GM18517 (cell line): ENCODE results near the gene LBHD1.
"Not testable (repeated sequence)": the region's sequence is repeated elsewhere in the genome, so short reads cannot be mapped to it uniquely, and the experiment has no call there.

Experiments
- ATAC-seq: cut with Tn5 transposase; IDR thresholded peaks from one replicate; pipeline ENCODE4 v1.9.1; 2021; ENCODE audit warnings: mild to moderate bottlenecking, moderate library complexity; ENCODE audit not compliant: unreplicated experiment

LBHD1 gene

GRCh38 chr11:62665075-62665598, 6.9 kb downstream of the LBHD1 start, which contains the start of the genes C11orf98 and CSKMT:
TSS of gene C11orf98 (minus strand) at chr11:62665210. CDS start at chr11:62665169, 41 bp downstream.
TSS of gene CSKMT (plus strand) at chr11:62665312. CDS start at chr11:62665880, 568 bp downstream.
- peak; percentile 75 for ATAC-seq

- ATAC-seq, result peak; percentile 10
These were observed 7.5 kb downstream of the LBHD1 start for GRCh38 chr11:62664405-62665074.

GRCh38 chr11:62656796-62657429, 15.2 kb downstream of the LBHD1 start:
- ATAC-seq, result no peak

DNA sequence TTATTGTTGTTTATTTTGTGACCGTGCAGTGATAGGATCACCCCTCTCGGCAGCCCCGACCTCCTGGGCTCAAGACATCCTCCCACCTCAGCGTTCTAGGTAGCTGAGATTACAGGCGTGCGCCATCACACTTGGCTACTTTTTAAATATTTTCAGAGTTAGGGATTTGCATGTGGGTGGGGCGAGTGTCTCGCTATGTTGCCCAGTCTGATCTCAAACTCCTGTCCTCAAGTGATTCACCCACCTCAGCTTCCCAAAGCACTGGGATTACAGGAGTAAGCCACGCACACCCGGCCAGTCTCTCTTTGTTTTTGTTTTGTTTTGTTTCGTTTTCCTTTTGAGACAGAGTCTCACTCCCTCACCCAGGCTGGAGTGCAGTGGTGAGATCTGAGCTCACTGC, 17.8 kb downstream of the LBHD1 start:
- no peak for ATAC-seq

DNA sequence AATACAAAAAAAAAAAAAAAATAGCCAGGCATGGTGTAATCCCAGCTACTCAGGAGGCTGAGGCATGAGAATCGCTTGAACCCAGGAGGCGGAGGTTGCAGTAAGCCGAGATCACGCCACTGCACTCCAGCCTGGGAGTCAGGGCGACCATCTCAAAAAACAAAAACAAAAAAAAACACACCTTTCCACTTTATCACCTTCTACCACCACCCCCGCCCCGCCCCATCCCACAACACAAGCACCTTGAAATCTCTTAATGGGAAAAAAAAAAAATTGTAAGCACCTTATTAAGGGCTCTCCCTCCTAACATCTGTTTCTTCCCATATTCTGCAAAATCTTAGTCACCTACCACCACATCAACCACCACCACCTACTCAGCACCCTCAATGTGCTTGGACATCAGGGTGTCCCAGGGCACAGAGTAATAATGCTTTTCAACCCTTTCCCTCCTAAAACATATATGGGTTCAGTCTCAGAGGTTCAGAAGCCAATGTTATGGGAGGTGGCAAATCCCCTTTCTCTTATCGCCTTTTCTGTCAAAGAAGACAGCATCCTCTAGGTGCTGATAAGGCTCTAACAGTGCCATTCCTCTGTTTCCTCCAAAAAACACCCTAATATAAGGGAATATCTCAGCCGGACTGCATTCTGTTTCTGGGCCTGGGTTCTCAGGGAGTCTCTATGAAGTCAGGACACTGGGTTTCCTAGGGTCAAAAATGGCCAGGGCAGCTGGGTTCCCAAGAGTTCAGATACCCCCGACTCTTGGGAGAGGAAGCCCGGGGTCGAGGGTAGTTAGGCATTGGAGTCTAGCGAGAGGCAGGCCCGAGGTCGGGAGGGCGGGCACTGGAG, 19.7 kb downstream of the LBHD1 start:
- ATAC-seq, result no peak

- ATAC-seq, result not testable (repeated sequence)
These were observed 21.8 kb downstream of the LBHD1 start for GRCh38 chr11:62650283-62650682.

- ATAC-seq, result no peak
These were observed 22.6 kb downstream of the LBHD1 start for GRCh38 chr11:62649486-62649885.

- ATAC-seq, result no peak
These were observed 23.1 kb downstream of the LBHD1 start for GRCh38 chr11:62648967-62649364.

DNA sequence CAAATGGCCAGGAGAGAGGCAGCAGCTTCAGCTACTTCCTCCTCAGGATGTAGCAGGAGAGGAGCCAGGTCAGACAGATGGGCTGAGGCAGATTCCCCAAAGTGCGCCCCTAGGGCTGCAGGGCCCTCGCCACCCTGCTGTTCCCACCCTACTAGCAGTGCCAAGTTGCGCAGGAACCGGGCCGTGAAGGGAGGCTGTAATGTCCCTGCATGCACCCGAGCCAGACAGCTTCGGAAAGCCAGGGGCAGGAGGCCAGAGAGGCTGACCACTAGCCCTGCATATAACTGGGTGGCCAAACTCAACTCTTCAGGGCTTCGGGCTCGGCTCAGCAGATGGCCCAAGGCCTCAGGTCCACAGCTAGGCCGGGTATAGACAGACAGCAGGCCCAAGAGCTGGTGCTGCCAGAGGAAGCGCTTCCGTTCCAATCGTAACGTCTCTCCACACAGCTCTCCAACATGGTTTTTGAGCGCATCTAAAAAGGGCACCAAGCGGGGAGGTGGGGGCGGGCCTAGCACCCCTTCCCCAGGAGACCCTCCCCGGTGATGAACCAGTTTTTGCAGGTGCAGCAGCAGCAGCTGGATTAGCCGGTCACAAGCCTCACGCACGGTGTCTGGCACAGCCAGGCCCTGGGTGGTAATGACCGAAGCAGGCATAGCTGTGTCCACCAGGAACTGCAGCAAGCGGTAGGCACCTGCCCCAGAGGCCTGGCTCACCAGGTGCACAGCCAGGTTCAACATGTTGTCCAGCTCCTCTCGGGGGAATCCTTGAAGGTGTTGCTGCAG, 23.7 kb downstream of the LBHD1 start:
- no peak for ATAC-seq

DNA sequence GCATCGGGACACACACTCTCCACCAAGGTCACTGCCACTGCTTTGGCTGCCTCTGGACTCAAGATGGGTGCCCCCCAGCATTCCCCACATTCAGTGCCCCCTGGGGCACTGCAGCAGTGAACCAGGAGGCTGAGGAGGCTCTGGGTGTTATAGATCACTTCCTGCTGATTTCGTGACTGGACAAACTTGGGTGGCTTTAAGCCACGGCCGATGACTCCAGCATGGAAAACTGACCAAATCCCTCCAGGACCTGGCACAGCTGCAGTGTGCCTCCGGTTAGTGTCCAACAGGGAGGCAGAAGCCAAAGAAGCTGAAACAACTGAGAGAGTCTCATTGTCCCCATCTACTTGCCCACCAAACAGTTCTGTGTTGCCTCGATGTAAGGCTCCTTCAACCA, 24.5 kb downstream of the LBHD1 start:
- no peak for ATAC-seq

DNA sequence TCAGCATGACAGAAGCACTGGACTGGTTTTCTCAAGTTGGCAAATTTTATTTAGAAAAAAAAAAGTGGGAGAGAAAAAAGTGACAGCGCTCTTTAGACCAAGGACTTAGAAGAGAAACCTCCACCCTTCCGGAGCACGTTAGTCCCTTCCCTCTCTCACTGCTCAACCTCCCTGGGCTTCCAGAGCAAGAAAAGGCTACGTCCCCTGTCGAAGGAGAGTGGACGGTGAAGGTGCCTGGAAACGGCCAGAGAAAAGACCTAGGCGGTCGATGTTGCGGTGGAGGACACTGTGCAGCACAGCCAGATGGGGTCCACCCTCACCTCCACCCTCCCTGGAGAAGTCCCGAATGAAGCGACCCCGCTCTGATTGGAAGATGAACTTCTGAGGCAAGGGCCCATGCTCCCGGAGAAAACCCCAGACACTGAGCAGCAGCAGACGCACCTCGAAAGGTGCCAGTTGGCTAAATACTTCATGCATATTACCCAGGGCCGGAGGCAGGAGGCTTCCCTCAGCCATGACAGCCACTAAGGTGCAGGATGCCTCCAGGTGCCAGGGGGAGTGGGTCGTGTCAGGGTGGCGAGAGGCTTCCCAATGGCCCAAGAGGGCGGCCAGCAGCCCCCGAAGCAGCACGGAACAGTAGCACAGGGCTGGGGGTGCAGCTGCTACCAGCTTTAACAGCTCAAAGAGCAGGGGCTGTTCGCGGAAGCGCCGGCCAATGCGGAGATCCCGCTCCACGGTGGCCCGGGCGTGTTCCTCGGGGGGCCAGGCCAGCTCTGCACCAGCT, 25.1 kb downstream of the LBHD1 start:
- ATAC-seq, result peak; percentile 9

DNA sequence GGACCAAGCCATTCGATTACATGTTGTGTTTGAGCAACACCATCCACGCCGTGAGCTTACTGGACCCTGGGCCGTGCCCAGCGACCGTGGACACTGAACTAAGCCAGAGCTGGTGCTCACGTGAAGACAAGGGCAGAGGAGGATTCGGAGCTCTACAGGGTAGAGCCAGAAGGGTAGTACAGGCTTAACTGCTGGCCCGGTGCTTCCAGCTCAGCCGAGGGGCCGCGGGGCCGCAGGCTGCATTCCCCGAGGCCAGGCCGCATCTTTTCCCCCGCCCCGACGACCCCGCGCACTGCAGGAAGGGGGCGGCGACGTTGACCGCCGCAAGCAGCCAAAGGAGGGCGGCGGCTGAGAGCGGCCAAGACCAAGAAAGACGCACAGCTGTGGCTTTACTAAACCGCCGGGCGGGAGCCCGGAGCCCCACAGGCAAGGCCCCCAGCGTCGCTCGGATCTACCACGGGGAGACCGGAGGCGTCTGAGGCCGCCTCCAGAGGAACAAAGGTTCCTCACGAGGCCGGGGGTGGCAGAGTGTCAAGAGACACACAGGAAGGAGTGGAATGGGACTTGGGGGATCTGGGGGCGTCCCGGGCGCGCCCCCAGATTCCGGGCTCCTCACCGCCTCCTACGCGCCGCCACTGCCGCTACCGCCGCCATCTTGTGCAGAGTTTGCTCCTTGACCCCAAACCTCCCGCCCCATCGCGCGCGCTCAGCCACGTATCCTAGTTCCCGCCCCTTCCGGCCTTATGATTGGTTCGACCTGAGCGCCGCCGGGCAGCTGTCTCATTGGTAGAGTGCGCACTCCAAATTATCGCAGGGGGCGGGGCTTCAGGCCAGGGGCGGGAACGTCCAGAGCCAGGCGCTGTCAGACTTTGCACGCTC, 25.9 kb downstream of the LBHD1 start, which contains the start of gene GANAB:
Gene GANAB, minus strand, starts transcription at position 668 of the 879 bp plus-strand sequence. Its CDS starts 14 bp downstream, at position 654.
- ATAC-seq, result peak; percentile 85

GRCh38 chr11:62645671-62645945, 26.5 kb downstream of the LBHD1 start:
- ATAC-seq, result no peak

DNA sequence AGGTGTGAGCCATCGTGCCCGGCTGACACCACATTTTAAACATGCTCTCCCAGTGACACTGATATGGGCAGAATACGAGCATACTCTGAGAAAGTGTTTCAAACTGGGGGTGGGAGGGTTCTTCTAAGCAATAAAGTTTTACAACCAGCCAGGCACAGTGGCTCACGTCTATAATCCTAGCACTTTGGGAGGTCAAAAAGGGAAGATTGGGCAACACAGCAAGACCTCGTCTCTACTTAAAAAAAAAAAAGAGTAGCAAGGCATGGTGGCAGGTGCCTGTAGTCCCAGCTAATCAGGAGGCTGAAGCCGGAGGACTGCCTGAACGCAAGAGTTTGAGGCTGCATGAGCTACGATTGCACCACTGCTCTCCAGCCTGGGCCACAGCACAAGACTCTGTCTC, 27.8 kb downstream of the LBHD1 start:
- ATAC-seq, result no peak

GRCh38 chr11:62632492-62632891, 39.6 kb downstream of the LBHD1 start:
- no peak for ATAC-seq

DNA sequence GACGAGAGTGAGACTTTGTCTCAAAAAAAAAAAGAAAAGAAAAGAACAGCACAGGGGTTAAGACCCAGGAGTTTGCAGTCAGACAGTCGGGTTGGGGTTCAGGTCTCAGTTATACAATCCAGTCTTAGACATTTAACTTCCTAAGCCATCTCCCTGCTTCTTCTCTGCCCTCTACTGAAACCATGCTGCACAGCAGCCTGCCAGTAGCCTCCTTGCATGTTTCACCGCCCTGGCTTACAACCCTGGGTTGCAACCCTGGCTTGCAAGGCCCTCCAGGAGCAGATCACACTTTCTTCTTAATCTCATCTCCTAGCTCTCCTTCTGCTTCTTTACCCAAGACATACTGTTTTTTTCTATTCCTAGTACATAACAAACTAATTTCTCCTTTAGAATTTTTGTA, 44.4 kb downstream of the LBHD1 start:
- ATAC-seq, result no peak

GRCh38 chr11:62622476-62623089, 49.5 kb downstream of the LBHD1 start:
- ATAC-seq, result no peak
